Nephron (organoid): ENCODE data around the gene CYBA.

Experiments
- H3K27ac Mint-ChIP-seq, 3 experiments: 2 replicates each; pipeline ENCODE4 v1.8.0; 2020; ENCODE audit warnings: mixed read lengths in 3 of 3, mild to moderate bottlenecking in 2 of 3, moderate library complexity in 1 of 3
- H3K27me3 Mint-ChIP-seq: 2 replicates; pipeline ENCODE4 v1.8.0; 2021; ENCODE audit warnings: low read depth, mild to moderate bottlenecking, moderate library complexity, mixed read lengths
- H3K36me3 Mint-ChIP-seq: 2 replicates; pipeline ENCODE4 v1.8.0; 2020; ENCODE audit warnings: low read depth, mixed read lengths
- H3K4me1 Mint-ChIP-seq: 2 replicates; pipeline ENCODE4 v1.8.0; 2020; ENCODE audit warnings: mixed read lengths
- H3K4me3 Mint-ChIP-seq, 3 experiments: 2 replicates each; pipeline ENCODE4 v1.8.0; 2020; ENCODE audit warnings: mild to moderate bottlenecking in 3 of 3, mixed read lengths in 3 of 3, moderate library complexity in 2 of 3
- H3K9me3 Mint-ChIP-seq: 2 replicates; pipeline ENCODE4 v1.8.0; 2020; ENCODE audit warnings: mixed read lengths
- TF ChIP-seq, protein P1 (sequence below), 3 experiments: fragments of 200-600 bp; sonication (generic); IDR thresholded peaks; one replicate each; pipeline ENCODE4 v1.5.0; 2021; ENCODE audit warnings: antibody characterized with exemption in 3 of 3; ENCODE audit not compliant: unreplicated experiment in 3 of 3

Gene CYBA

DNA sequence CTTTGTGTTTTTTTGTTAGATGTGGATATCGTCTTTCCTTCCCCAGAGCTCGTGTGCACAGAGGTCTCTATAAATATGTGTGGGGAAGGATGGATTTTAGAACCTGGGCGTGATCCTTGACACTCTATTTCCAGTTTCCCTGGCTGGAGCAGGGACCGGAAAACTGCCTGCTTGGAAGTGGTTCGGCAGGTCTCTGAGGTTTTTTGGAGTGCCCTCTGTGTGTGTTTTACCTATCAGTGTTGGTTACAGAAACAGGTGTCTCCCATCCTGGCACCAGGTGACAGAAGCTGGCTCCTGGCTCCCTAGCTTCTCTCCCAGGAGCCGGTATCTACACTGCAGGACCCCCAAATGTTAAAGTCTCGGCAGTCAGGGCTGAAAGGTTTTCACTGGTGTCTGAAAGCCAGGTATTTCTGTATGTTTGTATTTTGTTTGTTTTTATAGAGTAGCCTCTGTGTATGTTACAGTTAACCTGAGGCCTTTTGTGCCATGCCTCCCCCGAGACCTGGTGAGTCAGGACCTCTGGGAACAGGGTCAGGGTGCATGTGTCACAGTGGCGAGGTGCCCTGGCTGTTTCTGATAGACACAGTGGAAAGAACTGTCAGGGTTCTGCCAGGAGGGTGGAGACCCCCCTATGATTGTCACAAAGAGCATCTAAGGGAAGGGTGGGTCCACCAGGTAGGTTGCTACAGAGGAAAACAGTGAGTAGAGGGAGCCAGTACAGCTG, 49.4 kb downstream of the CYBA start:
- peaks cover 54% of the 10 kb centered on the region for H3K36me3 Mint-ChIP-seq
- H3K4me3 Mint-ChIP-seq, result no peak overlapping the region
- H3K27me3 Mint-ChIP-seq, result no peaks in the 10 kb centered on the region
- no peaks in the 10 kb centered on the region for H3K9me3 Mint-ChIP-seq
- H3K4me1 Mint-ChIP-seq, result no peaks in the 10 kb centered on the region
- TF ChIP-seq, protein P1, sequence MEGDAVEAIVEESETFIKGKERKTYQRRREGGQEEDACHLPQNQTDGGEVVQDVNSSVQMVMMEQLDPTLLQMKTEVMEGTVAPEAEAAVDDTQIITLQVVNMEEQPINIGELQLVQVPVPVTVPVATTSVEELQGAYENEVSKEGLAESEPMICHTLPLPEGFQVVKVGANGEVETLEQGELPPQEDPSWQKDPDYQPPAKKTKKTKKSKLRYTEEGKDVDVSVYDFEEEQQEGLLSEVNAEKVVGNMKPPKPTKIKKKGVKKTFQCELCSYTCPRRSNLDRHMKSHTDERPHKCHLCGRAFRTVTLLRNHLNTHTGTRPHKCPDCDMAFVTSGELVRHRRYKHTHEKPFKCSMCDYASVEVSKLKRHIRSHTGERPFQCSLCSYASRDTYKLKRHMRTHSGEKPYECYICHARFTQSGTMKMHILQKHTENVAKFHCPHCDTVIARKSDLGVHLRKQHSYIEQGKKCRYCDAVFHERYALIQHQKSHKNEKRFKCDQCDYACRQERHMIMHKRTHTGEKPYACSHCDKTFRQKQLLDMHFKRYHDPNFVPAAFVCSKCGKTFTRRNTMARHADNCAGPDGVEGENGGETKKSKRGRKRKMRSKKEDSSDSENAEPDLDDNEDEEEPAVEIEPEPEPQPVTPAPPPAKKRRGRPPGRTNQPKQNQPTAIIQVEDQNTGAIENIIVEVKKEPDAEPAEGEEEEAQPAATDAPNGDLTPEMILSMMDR (IDR thresholded peaks at IDR 0.05; ENCODE audit: unreplicated experiment in 3 of 3), result no peak
- no peak overlapping the region for H3K27ac Mint-ChIP-seq

DNA sequence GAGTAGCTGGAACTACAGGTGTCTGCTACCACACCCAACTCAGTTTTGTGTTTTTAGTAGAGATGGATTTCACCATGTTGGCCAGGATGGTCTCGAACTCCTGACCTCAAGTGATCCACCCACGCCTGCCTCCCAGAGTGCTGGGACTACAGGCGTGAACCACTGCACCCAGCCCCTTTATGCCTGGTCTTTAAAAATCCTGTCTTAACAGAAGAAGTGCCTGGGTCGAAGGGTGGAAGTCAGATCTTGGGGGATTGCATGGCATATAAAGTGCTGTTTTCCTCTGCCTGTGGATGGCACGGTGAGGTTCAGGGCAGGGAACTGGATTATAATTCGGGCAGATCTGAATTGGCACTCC, 50.3 kb downstream of the CYBA start:
- H3K27ac Mint-ChIP-seq, result no peak overlapping the region
- H3K4me3 Mint-ChIP-seq, result no peak overlapping the region
- H3K9me3 Mint-ChIP-seq, result no peaks in the 10 kb centered on the region
- no peaks in the 10 kb centered on the region for H3K27me3 Mint-ChIP-seq
- H3K4me1 Mint-ChIP-seq, result no peaks in the 10 kb centered on the region
- peaks cover 45% of the 10 kb centered on the region for H3K36me3 Mint-ChIP-seq
- TF ChIP-seq, protein P1 (IDR thresholded peaks at IDR 0.05; ENCODE audit: unreplicated experiment in 3 of 3), result no peak

DNA sequence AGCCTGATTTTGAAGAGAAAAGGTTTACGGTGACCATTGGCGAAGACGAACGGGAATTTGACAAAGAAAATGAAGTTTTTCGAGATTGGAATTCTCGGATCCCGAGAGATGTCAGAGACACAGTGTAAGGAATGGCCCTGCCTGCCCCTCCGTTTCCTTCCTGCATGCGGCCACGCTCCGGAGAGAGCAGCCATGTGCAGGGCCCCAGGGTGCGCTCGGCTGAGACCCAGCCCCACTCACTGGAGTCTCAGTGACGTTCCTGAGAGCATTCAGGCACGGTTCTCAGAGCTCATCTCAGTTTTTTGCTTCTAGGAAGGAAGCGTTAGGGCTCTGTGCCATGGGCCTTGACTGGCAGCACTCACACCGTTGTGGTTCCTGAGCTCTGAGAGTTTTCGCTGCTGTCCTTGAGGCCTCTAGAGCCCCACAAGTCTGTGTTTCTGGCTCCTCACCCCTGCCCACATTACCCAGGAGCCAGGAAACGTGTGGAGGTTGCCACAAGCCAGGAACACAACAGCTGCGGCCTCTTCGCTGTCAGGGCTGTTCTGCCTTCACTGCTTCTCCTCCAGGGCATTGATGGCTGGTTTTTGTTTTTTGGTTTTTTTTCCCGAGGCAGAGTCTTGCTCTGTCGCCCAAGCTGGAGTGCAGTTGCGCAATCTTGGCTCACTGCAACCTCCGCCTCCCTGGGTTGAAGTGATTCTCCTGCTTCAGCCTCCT, 50.9 kb downstream of the CYBA start:
- Mint-ChIP-seq H3K27me3 (no peaks in the 10 kb centered on the region), H3K4me3 (no peak overlapping the region), H3K9me3 (no peaks in the 10 kb centered on the region), H3K27ac (no peak overlapping the region), H3K4me1 (no peaks in the 10 kb centered on the region), H3K36me3 (peaks cover 48% of the 10 kb centered on the region)
- TF ChIP-seq, protein P1 (IDR thresholded peaks at IDR 0.05; ENCODE audit: unreplicated experiment in 3 of 3), result no peak

DNA sequence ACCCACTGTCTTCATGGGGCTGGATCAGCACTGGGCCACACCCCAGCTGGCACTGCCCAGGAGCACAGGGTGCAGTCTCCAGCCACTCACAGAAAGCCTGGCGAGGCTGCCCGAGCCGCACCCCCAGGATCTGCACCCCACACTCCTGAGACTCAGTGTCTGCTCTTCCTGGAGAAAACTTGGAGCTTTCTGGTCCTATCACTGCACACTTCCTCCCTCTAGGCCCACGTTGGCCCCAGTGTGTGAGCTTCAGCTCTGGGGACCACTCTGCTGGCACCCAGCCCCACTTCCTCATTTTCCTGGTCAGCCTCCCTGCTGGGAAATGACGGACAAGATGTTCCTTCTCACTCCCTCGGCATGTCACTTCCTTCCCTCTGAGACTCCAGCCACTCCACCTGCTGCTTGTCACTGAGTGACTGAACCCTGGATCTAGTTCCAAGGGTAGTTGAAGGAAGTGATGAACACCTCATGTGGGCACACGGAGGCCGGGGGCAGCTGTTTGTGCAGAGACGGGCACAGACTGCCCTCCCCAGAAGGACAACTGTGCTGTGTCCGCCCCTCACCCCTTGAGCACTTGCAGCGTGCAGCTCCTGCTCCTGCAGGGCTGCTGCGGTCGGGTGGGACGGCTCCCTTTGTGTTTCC, 51.6 kb downstream of the CYBA start:
- Mint-ChIP-seq H3K4me1 (no peaks in the 10 kb centered on the region), H3K9me3 (no peaks in the 10 kb centered on the region), H3K4me3 (no peak overlapping the region), H3K36me3 (peaks cover 47% of the 10 kb centered on the region), H3K27me3 (no peaks in the 10 kb centered on the region), H3K27ac (no peak overlapping the region)
- TF ChIP-seq, protein P1 (IDR thresholded peaks at IDR 0.05; ENCODE audit: unreplicated experiment in 3 of 3), result no peak

DNA sequence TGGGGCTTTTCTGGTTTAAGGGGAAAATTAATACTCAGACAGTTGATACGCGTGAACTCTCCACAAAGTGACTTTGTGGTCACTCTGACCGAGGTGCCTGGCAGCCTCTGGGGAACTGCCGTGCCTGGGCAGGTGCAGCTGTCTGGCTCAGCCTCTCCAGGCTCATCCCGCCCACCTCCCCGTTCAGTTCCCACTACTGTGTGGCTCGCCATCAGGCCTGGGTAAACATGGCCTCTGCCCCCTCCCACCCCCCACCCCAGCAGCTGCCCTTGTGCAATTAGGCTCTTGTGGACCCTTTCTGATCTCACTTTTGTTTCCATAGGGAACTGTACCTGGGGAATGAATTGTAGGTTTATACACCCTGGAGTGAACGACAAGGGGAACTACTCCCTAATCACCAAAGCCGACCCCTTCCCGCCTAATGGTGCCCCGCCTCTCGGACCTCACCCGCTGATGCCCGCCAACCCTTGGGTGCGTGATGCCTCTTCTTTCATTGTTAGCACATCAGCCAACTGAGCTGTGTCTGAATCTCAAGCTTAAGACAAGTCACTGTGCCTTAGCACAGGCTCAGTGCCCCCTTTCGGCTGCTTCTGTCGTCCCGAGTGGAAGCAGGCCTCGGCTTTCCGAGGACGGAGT, 52.9 kb downstream of the CYBA start:
- Mint-ChIP-seq H3K9me3 (no peaks in the 10 kb centered on the region), H3K27ac (no peak overlapping the region), H3K36me3 (peaks cover 44% of the 10 kb centered on the region), H3K4me3 (no peak overlapping the region), H3K4me1 (no peaks in the 10 kb centered on the region), H3K27me3 (no peaks in the 10 kb centered on the region)
- TF ChIP-seq, protein P1 (IDR thresholded peaks at IDR 0.05; ENCODE audit: unreplicated experiment in 3 of 3), result no peak
